ENCODE measurements around the gene ZBTB17.

DNA sequence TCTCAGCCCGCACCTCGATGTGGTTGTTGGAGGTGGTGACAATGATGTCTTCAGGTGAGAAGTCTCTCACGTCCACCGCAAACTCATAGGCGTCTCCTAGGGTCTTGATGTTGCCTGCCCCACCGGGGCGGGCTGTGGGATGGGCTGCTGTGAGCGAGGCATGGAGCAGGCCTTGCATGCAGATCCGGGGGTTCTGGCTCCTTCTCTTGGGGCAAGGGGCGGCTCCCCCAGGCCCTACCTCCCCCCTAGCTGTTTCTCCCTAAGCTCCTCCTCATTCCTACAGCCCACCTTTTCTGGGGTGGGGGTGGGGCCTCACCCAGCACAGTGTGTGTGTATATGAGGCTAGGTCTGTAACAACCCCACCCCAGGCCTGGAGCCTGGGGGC is 41.2 kb upstream of the ZBTB17 start:
- TF ChIP-seq POLR2A (IDR thresholded peaks at IDR 0.05): no peak
- TF ChIP-seq, protein P1, sequence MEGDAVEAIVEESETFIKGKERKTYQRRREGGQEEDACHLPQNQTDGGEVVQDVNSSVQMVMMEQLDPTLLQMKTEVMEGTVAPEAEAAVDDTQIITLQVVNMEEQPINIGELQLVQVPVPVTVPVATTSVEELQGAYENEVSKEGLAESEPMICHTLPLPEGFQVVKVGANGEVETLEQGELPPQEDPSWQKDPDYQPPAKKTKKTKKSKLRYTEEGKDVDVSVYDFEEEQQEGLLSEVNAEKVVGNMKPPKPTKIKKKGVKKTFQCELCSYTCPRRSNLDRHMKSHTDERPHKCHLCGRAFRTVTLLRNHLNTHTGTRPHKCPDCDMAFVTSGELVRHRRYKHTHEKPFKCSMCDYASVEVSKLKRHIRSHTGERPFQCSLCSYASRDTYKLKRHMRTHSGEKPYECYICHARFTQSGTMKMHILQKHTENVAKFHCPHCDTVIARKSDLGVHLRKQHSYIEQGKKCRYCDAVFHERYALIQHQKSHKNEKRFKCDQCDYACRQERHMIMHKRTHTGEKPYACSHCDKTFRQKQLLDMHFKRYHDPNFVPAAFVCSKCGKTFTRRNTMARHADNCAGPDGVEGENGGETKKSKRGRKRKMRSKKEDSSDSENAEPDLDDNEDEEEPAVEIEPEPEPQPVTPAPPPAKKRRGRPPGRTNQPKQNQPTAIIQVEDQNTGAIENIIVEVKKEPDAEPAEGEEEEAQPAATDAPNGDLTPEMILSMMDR (IDR thresholded peaks at IDR 0.05): no peak
